ENCODE data around the gene GRID1. TPM values are rescaled to one million over a fixed set of nuclear protein-coding genes. Genes with fewer than 3 reads are reported as not detected.

GRID1 gene
- total RNA-seq, 1 experiment from 2014 or later, result 0.37 TPM

GRCh38 chr10:86030312-86030711 is 336.3 kb downstream of the GRID1 start:
- Mint-ChIP-seq H3K36me3 (peaks cover 37% of the 10 kb centered on the region), H3K27ac (no peak overlapping the region), H3K4me3 (no peak overlapping the region), H3K27me3 (ENCODE audit: low read depth) (no peaks in the 10 kb centered on the region; the same call in 1 of the 2 replicates), H3K4me1 (0 out of 2 replicates have a peak, but pooled peaks cover 2% of the 10 kb centered on the region), H3K9me3 (peaks cover 69% of the 10 kb centered on the region)
- no peak for TF ChIP-seq TP53 (CRISPR knock-in tag; IDR thresholded peaks at IDR 0.05)
- no peak for TF ChIP-seq PREB (CRISPR knock-in tag; IDR thresholded peaks at IDR 0.05; ENCODE audit: borderline replicate concordance)
- no peak for TF ChIP-seq SMAD3 (CRISPR knock-in tag; IDR thresholded peaks at IDR 0.05; ENCODE audit: borderline replicate concordance)
- no peak for TF ChIP-seq CDX4 (CRISPR knock-in tag; IDR thresholded peaks at IDR 0.05; ENCODE audit: borderline replicate concordance)
- no peak for TF ChIP-seq E2F5 (CRISPR knock-in tag; IDR thresholded peaks at IDR 0.05)
- TF ChIP-seq FOXK1 (CRISPR knock-in tag; IDR thresholded peaks at IDR 0.05), result no peak
- no peak for TF ChIP-seq NFYB (CRISPR knock-in tag; conservative IDR thresholded peaks at IDR 0.05; ENCODE audit: low read depth)
- no peak for TF ChIP-seq SP1 (CRISPR knock-in tag; conservative IDR thresholded peaks at IDR 0.05)
- no peak for TF ChIP-seq GTF2I (CRISPR knock-in tag; conservative IDR thresholded peaks at IDR 0.05)
- TF ChIP-seq JAZF1 (CRISPR knock-in tag; IDR thresholded peaks at IDR 0.05), result no peak
- no peak for TF ChIP-seq MAX (CRISPR knock-in tag; IDR thresholded peaks at IDR 0.05)
- TF ChIP-seq RELA (CRISPR knock-in tag; IDR thresholded peaks at IDR 0.05; ENCODE audit: borderline replicate concordance), result no peak
- ATAC-seq (no peak), DNase-seq (ENCODE audit: low spot score) (no peak)
- ChIA-PET CTCF (no interaction called here), POLR2A (no interaction called here)

- H3K27ac Mint-ChIP-seq, result no peak overlapping the region
- TF ChIP-seq TCF7 (CRISPR knock-in tag; IDR thresholded peaks at IDR 0.05; ENCODE audit: low read depth) (no peak), ZMAT4 (CRISPR knock-in tag; IDR thresholded peaks at IDR 0.05) (no peak), GRHL2 (CRISPR knock-in tag; IDR thresholded peaks at IDR 0.05; ENCODE audit: insufficient replicate concordance, severe bottlenecking) (no peak), KAT7 (CRISPR knock-in tag; IDR thresholded peaks at IDR 0.05; ENCODE audit: borderline replicate concordance) (no peak), CTCF (IDR thresholded peaks at IDR 0.05) (no peak), NFYB (CRISPR knock-in tag; conservative IDR thresholded peaks at IDR 0.05; ENCODE audit: low read depth) (no peak), TEAD1 (CRISPR knock-in tag; IDR thresholded peaks at IDR 0.05) (no peak)
- H3K27me3 Mint-ChIP-seq (ENCODE audit: low read depth), result no peaks in the 10 kb centered on the region; the same call in 1 of the 2 replicates
- ATAC-seq, result no peak
- DNase-seq (ENCODE audit: low spot score), result no peak
- H3K36me3 Mint-ChIP-seq, result peaks cover 30% of the 10 kb centered on the region
- CTCF ChIA-PET, result no interaction called here
- no peak overlapping the region for H3K4me3 Mint-ChIP-seq
- POLR2A ChIA-PET, result no interaction called here
- peaks cover 49% of the 10 kb centered on the region for H3K9me3 Mint-ChIP-seq
- no peaks in the 10 kb centered on the region for H3K4me1 Mint-ChIP-seq
Observed at GRCh38 chr10:86027346-86027745, 339.2 kb downstream of the GRID1 start.

- ChIA-PET POLR2A (no interaction called here), CTCF (interaction anchor here (1.0 kb wide), 1 partner anchor 85 kb away, joined by 3 read pairs; no protein-coding TSS in a partner anchor)
- ATAC-seq (no peak), DNase-seq (ENCODE audit: low spot score) (no peak)
- Mint-ChIP-seq H3K9me3 (peaks cover 34% of the 10 kb centered on the region), H3K4me3 (no peak overlapping the region), H3K36me3 (peaks cover 18% of the 10 kb centered on the region), H3K27ac (no peak overlapping the region), H3K27me3 (ENCODE audit: low read depth) (no peaks in the 10 kb centered on the region; the same call in 1 of the 2 replicates), H3K4me1 (peaks cover 2% of the 10 kb centered on the region; the same call in 1 of the 2 replicates)
- TF ChIP-seq IRF2 (CRISPR knock-in tag; IDR thresholded peaks at IDR 0.05; ENCODE audit: borderline replicate concordance, low read depth) (no peak), STAT6 (CRISPR knock-in tag; conservative IDR thresholded peaks at IDR 0.05; ENCODE audit: low read depth) (no peak), MYBL2 (CRISPR knock-in tag; IDR thresholded peaks at IDR 0.05) (no peak), ZNF281 (CRISPR knock-in tag; IDR thresholded peaks at IDR 0.05) (no peak)
Observed at GRCh38 chr10:86025509-86025908, 341.1 kb downstream of the GRID1 start.

All from WTC11 (cell line).